Astrocyte (in vitro differentiated cells and primary cell): Measurements from ENCODE around the gene HDGF.

Experiments
- CTCF ChIP-seq: IDR thresholded peaks from 2 replicates; pipeline ENCODE4 v1.5.1; 2011; ENCODE audit warnings: low read depth, mild to moderate bottlenecking, inconsistent platforms, low read length, moderate library complexity; ENCODE audit not compliant: insufficient read depth
- EZH2 ChIP-seq: IDR thresholded peaks from 2 replicates; pipeline ENCODE4 v1.6.1; 2012; ENCODE audit warnings: mild to moderate bottlenecking, low read length, inconsistent platforms; ENCODE audit not compliant: insufficient read depth

- no peak for TF ChIP-seq CTCF
- TF ChIP-seq EZH2: no peak
These were observed 9.3 kb upstream of the HDGF start for GRCh38 chr1:156760796-156761104.
